CD14-positive monocyte (primary cell): ENCODE data around the gene CYFIP2. TPM values are rescaled to one million over a fixed set of nuclear protein-coding genes. Genes with fewer than 3 reads are reported as not detected.

Experiments
- DNase-seq, 3 donors: peaks; one replicate each; pipeline ENCODE4 v3.0.0-alpha.2; 2011 to 2022
- H2AFZ ChIP-seq: 2 replicates; pipeline ENCODE4 v1.6.0; 2012; ENCODE audit warnings: mild to moderate bottlenecking, low read depth, low read length, inconsistent platforms; ENCODE audit not compliant: insufficient read depth, poor library complexity, severe bottlenecking
- H3K27ac ChIP-seq, 2 donors: 1 replicate in 1 of 2; 2 replicates in 1 of 2; pipeline ENCODE4 v1.5.1; 2012 to 2013; ENCODE audit warnings: low read length in 2 of 2, control low read depth in 1 of 2, inconsistent platforms in 1 of 2, low read depth in 1 of 2, mild to moderate bottlenecking in 1 of 2
- H3K27me3 ChIP-seq, 2 donors: one replicate each; pipeline versions ENCODE4 v1.6.0 to v1.6.1; 2011 to 2013; ENCODE audit warnings: low read length in 2 of 2; ENCODE audit not compliant: control insufficient read depth in 2 of 2, insufficient read depth in 2 of 2
- H3K36me3 ChIP-seq, 2 donors: replicated peaks in 1 of 2; 1 replicate in 1 of 2; 2 replicates in 1 of 2; pipeline versions ENCODE4 v1.5.1 to v1.6.1; 2012 to 2013; ENCODE audit warnings: low read length in 2 of 2, control low read depth in 1 of 2, inconsistent platforms in 1 of 2, mild to moderate bottlenecking in 1 of 2; ENCODE audit not compliant: insufficient read depth in 2 of 2, control insufficient read depth in 1 of 2
- H3K4me1 ChIP-seq, 2 donors: 1 replicate in 1 of 2; 2 replicates in 1 of 2; pipeline versions ENCODE4 v1.5.1 to v1.6.1; 2012 to 2013; ENCODE audit warnings: low read length in 2 of 2, control low read depth in 1 of 2, inconsistent platforms in 1 of 2, mild to moderate bottlenecking in 1 of 2, moderate library complexity in 1 of 2; ENCODE audit not compliant: insufficient read depth in 2 of 2, control insufficient read depth in 1 of 2
- H3K4me2 ChIP-seq: replicated peaks from 2 replicates; pipeline ENCODE3; 2012; ENCODE audit warnings: low read length, moderate library complexity, mild to moderate bottlenecking; ENCODE audit not compliant: poor library complexity, severe bottlenecking; ENCODE audit errors: extremely low read depth
- H3K4me3 ChIP-seq, 3 experiments: fragments of 200-600 bp in 1 of 3; sonication (generic) in 1 of 3; replicated peaks in 1 of 3; 1 replicate in 2 of 3; 2 replicates in 1 of 3; pipeline ENCODE4 v1.5.1; 2011 to 2013; ENCODE audit warnings: low read length in 3 of 3, mild to moderate bottlenecking in 3 of 3, control low read depth in 2 of 3, low read depth in 2 of 3, inconsistent platforms in 1 of 3, moderate library complexity in 1 of 3
- H3K79me2 ChIP-seq: 2 replicates; pipeline ENCODE4 v1.6.0; 2012; ENCODE audit warnings: mild to moderate bottlenecking, control low read depth, inconsistent platforms, low read length, moderate library complexity; ENCODE audit not compliant: insufficient read depth
- H3K9ac ChIP-seq: 2 replicates; pipeline ENCODE4 v1.6.0; 2017; ENCODE audit warnings: low read length, mild to moderate bottlenecking; ENCODE audit not compliant: insufficient read depth, poor library complexity, severe bottlenecking
- H3K9me3 ChIP-seq, 2 donors: replicated peaks in 1 of 2; 1 replicate in 1 of 2; 2 replicates in 1 of 2; pipeline versions ENCODE4 v1.5.1 to v1.6.1; 2012 to 2013; ENCODE audit warnings: low read length in 2 of 2, control low read depth in 1 of 2; ENCODE audit not compliant: control insufficient read depth in 1 of 2, insufficient read depth in 1 of 2
- H4K20me1 ChIP-seq: 2 replicates; pipeline ENCODE4 v1.6.0; 2012; ENCODE audit warnings: mild to moderate bottlenecking, low read length, control low read depth, moderate library complexity; ENCODE audit not compliant: insufficient read depth
- H3K27ac Mint-ChIP-seq, 7 donors: one replicate each; pipeline ENCODE4 v1.8.0; 2020; ENCODE audit warnings: mild to moderate bottlenecking in 7 of 7, mixed read lengths in 7 of 7, moderate library complexity in 6 of 7, inconsistent platforms in 2 of 7
- H3K27me3 Mint-ChIP-seq, 3 donors: one replicate each; pipeline ENCODE4 v1.8.0; 2021 to 2022; ENCODE audit warnings: low read depth in 3 of 3, mild to moderate bottlenecking in 3 of 3, mixed read lengths in 3 of 3, moderate library complexity in 3 of 3, inconsistent platforms in 1 of 3
- H3K36me3 Mint-ChIP-seq, 2 donors: one replicate each; pipeline ENCODE4 v1.8.0; 2020; ENCODE audit warnings: mixed read lengths in 2 of 2, inconsistent platforms in 1 of 2, mild to moderate bottlenecking in 1 of 2
- H3K4me1 Mint-ChIP-seq: one replicate; pipeline ENCODE4 v1.8.0; 2020; ENCODE audit warnings: mild to moderate bottlenecking, mixed read lengths
- H3K4me3 Mint-ChIP-seq, 2 donors: one replicate each; pipeline ENCODE4 v1.8.0; 2020; ENCODE audit warnings: mild to moderate bottlenecking in 2 of 2, mixed read lengths in 2 of 2, moderate library complexity in 1 of 2
- H3K9me3 Mint-ChIP-seq, 7 donors: one replicate each; pipeline ENCODE4 v1.8.0; 2020 to 2022; ENCODE audit warnings: mixed read lengths in 7 of 7, mild to moderate bottlenecking in 6 of 7, moderate library complexity in 6 of 7, inconsistent platforms in 2 of 7
- WGBS: methylation state at CpG from one replicate; pipeline ENCODE4 v1.1.5; 2013; ENCODE audit warnings: missing lambda C conversion rate; ENCODE audit not compliant: insufficient coverage; 5-methylcytosine and 5-hydroxymethylcytosine counted together
- intact Hi-C, 2 donors: fragments of 100-400 bp; cut with micrococcal nuclease; formaldehyde crosslinking; loops; one replicate each; pipeline versions ENCODE4 v1.15.0 to v1.15.1; 2023
- polyA plus RNA-seq, 3 donors: library from polyadenylated mRNA; depleted of rRNA in 1 of 3; unstranded in 2 of 3; stranded (reverse) in 1 of 3; fragments of 300-500 nt in 2 of 3; fragments of >200 nt in 1 of 3; fragmentation: Illumina TruSeq in 2 of 3; gene quantifications; 1 replicate in 2 of 3; 2 replicates in 1 of 3; pipeline ENCODE4 v1.2.3, GENCODE V29; 2012 to 2021
- TF ChIP-seq, protein P1 (sequence below): fragments of 200-600 bp; IDR thresholded peaks from one replicate; pipeline ENCODE4 v1.8.0; 2022; ENCODE audit warnings: antibody characterized with exemption, mild to moderate bottlenecking

Gene CYFIP2
- polyA plus RNA-seq, 3 donors, result 33.6 to 45.6 (median 36.0) TPM

DNA sequence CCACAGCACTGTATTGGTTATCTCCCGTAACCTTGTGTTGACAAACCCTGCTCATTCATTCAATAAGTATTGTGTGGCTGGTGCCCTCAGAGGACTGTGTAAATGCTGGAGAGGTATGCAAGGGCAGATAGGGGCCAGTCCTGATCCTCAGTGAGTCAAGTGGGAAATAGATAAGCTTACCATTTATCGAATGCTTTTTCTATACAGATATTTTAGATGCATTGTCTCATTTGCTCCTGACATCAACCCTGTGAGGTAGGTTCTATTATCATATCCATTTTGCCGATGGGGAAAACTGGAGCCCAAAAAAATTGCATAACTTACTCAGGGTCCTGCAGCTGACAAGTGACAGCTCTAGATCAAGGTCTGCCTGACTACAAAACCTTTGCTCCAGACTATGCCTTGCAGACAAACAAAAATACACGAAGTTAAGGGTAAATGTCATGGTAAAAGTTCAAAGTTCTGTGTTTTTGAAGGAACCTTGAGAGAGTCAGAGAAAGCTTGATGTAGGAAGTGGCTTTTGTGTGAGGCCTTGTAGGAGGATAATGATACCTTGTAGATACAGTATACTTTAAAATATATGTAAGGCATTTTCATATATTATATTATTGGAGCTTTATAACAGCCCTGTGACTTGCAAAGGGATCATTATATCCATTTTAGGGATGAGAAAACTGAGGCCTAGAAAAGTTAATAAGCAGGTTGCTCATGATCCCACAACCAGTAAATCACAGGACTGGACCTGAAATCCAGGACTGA, 22.7 kb downstream of the CYFIP2 start:
- DNase-seq, result no peak
- H3K9me3 Mint-ChIP-seq, result peaks cover 0 to 3% (median 0%) of the 10 kb centered on the region in 7 donors
- Histone ChIP-seq H3K4me1 (peaks cover 1 to 2% of the 10 kb centered on the region in 2 donors), H3K9me3 (no peaks in the 10 kb centered on the region), H3K9ac (no peak overlapping the region), H3K79me2 (no peaks in the 10 kb centered on the region), H4K20me1 (peaks cover 12% of the 10 kb centered on the region), H3K36me3 (peaks cover 23 to 74% of the 10 kb centered on the region in 2 donors), H3K27me3 (no peaks in the 10 kb centered on the region), H2AFZ (no peak overlapping the region), H3K27ac (no peak overlapping the region), H3K4me3 (no peak overlapping the region), H3K4me2 (no peak overlapping the region)
- H3K4me3 Mint-ChIP-seq, result no peak overlapping the region
- no peaks in the 10 kb centered on the region for H3K27me3 Mint-ChIP-seq
- TF ChIP-seq, protein P1, sequence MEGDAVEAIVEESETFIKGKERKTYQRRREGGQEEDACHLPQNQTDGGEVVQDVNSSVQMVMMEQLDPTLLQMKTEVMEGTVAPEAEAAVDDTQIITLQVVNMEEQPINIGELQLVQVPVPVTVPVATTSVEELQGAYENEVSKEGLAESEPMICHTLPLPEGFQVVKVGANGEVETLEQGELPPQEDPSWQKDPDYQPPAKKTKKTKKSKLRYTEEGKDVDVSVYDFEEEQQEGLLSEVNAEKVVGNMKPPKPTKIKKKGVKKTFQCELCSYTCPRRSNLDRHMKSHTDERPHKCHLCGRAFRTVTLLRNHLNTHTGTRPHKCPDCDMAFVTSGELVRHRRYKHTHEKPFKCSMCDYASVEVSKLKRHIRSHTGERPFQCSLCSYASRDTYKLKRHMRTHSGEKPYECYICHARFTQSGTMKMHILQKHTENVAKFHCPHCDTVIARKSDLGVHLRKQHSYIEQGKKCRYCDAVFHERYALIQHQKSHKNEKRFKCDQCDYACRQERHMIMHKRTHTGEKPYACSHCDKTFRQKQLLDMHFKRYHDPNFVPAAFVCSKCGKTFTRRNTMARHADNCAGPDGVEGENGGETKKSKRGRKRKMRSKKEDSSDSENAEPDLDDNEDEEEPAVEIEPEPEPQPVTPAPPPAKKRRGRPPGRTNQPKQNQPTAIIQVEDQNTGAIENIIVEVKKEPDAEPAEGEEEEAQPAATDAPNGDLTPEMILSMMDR, result no peak
- intact Hi-C loops, result no loop called here
- peaks cover 49 to 52% of the 10 kb centered on the region in 2 donors for H3K36me3 Mint-ChIP-seq
- peaks cover 4% of the 10 kb centered on the region for H3K4me1 Mint-ChIP-seq
- WGBS, result no CpG with 5 or more reads among the region's 4 CpGs
- H3K27ac Mint-ChIP-seq, result peak overlapping the region in 1 of 7 donors; percentile 27

DNA sequence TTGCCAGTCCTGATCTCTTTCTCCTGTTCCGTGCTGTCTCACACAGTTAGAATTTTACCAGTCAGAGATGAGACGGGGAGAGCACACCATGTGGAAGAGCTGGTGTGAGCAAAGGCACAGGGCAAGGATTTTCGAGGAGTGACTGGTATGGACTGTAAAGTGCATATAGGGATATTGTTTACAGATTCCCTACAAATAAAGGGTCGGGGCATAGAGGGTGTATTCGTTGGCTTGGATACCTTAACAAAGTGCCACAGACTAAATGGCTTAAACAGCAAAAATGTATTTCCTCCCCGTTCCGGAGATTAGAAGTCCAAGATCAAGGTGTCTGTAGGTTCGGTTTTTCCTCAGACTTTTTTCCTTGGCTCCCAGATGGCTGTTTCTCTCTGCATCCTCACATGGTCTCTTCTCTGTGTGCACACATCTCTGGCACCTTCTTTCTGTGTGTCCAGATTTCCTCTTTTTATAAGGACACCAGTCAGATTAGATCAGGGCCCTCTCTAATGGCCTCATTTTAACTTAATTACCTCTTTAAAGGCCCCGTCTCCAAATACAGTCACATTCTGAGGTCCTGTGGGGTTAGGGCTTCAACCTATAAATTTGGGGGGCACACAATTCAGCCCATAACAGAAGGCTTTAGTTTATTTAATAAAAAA, 23.4 kb downstream of the CYFIP2 start:
- no peak overlapping the region for H3K9ac ChIP-seq
- no peaks in the 10 kb centered on the region for H3K79me2 ChIP-seq
- H3K9me3 ChIP-seq, result no peaks in the 10 kb centered on the region
- Mint-ChIP-seq H3K4me3 (no peak overlapping the region), H3K4me1 (peaks cover 4% of the 10 kb centered on the region), H3K27me3 (no peaks in the 10 kb centered on the region), H3K27ac (peak overlapping the region in 3 of 7 donors; percentile 5 to 27 (median 16)), H3K36me3 (peaks cover 53 to 56% of the 10 kb centered on the region in 2 donors), H3K9me3 (peaks cover 0 to 3% (median 0%) of the 10 kb centered on the region in 7 donors)
- no peak overlapping the region for H3K4me2 ChIP-seq
- TF ChIP-seq, protein P1, result no peak
- H3K4me3 ChIP-seq, result no peak overlapping the region
- 100% methylated on average over 6 of the region's 9 CpGs for WGBS
- H3K36me3 ChIP-seq, result peaks cover 23 to 79% of the 10 kb centered on the region in 2 donors
- no peaks in the 10 kb centered on the region for H3K4me1 ChIP-seq
- H3K27ac ChIP-seq, result no peak overlapping the region
- intact Hi-C loops, result no loop called here
- peaks cover 9% of the 10 kb centered on the region for H4K20me1 ChIP-seq
- DNase-seq, result no peak
- no peaks in the 10 kb centered on the region for H3K27me3 ChIP-seq
- H2AFZ ChIP-seq, result no peak overlapping the region
